IMR-90 (cell line): Measurements from ENCODE around the gene A3GALT2. TPM values are rescaled to one million over a fixed set of nuclear protein-coding genes. Genes with fewer than 3 reads are reported as not detected.

Experiments used
- ATAC-seq: fragments of 200-7000 bp; cut with Tn5 transposase; 2 replicates; pipeline ENCODE4 v1.9.1; 2020; ENCODE audit warnings: low read depth, mild to moderate bottlenecking, moderate library complexity
- BruUV-seq: library from RNA; stranded (reverse); fragments of 400-500 nt; replicated peaks from 2 replicates; lab custom pipeline; 2021; lab: Mats Ljungman, UMichigan
- CTCF ChIA-PET: fragments of 300-600 bp; formaldehyde crosslinking; extraction: SDS; loops from one replicate; lab custom pipeline; 2021; ENCODE audit warnings: antibody characterized with exemption; lab: Yijun Ruan, JAX
- POLR2A ChIA-PET: fragments of 300-600 bp; sonication (Branson Sonifier 250); formaldehyde crosslinking; loops from one replicate; lab custom pipeline; 2022; ENCODE audit warnings: antibody characterized with exemption; ENCODE audit not compliant: unreplicated experiment; lab: Charles Lee
- DNase-seq: peaks from one replicate; pipeline ENCODE4 v3.0.0; 2013
- H2AFZ ChIP-seq: replicated peaks from 2 replicates; pipeline ENCODE3; 2013; ENCODE audit warnings: low read length, mild to moderate bottlenecking; ENCODE audit not compliant: poor library complexity
- H2AK5ac ChIP-seq: 2 replicates; pipeline ENCODE4 v1.6.1; 2013; ENCODE audit warnings: low read depth, low read length, inconsistent platforms
- H2AK9ac ChIP-seq: replicated peaks from 2 replicates; pipeline ENCODE3; 2013; ENCODE audit warnings: mild to moderate bottlenecking, low read depth, low read length, moderate library complexity; ENCODE audit not compliant: poor library complexity
- H2BK120ac ChIP-seq: 2 replicates; pipeline ENCODE4 v1.6.1; 2013; ENCODE audit warnings: low read depth, low read length, inconsistent platforms
- H2BK15ac ChIP-seq: 3 replicates; pipeline ENCODE4 v1.6.1; 2013; ENCODE audit warnings: low read depth, low read length, inconsistent platforms
- H2BK20ac ChIP-seq: 2 replicates; pipeline ENCODE4 v1.6.1; 2013; ENCODE audit warnings: low read depth, mild to moderate bottlenecking, inconsistent platforms, low read length, moderate library complexity
- H2BK5ac ChIP-seq: 2 replicates; pipeline ENCODE4 v1.6.1; 2013; ENCODE audit warnings: mild to moderate bottlenecking, low read depth, low read length, inconsistent platforms; ENCODE audit not compliant: poor library complexity, severe bottlenecking
- H3K14ac ChIP-seq: replicated peaks from 2 replicates; pipeline ENCODE4 v1.6.1; 2013; ENCODE audit warnings: low read depth, low read length, inconsistent platforms
- H3K18ac ChIP-seq: 2 replicates; pipeline ENCODE4 v1.6.1; 2013; ENCODE audit warnings: low read depth, low read length, control low read depth
- H3K23ac ChIP-seq: 2 replicates; pipeline ENCODE4 v1.6.1; 2013; ENCODE audit warnings: low read depth, low read length, inconsistent platforms
- H3K27ac ChIP-seq: 2 replicates; pipeline ENCODE4 v1.5.1; 2013; ENCODE audit warnings: mild to moderate bottlenecking, control low read depth, low read length; ENCODE audit not compliant: insufficient read depth
- H3K27me3 ChIP-seq: 2 replicates; pipeline ENCODE4 v1.6.1; 2013; ENCODE audit warnings: low read length; ENCODE audit not compliant: control insufficient read depth, insufficient read depth
- H3K36me3 ChIP-seq: 2 replicates; pipeline ENCODE4 v1.6.1; 2013; ENCODE audit warnings: low read length, mixed read lengths; ENCODE audit not compliant: control insufficient read depth, insufficient read depth
- H3K4ac ChIP-seq: 2 replicates; pipeline ENCODE4 v1.6.1; 2013; ENCODE audit warnings: low read depth, low read length, inconsistent platforms
- H3K4me1 ChIP-seq: 2 replicates; pipeline ENCODE4 v1.6.1; 2013; ENCODE audit warnings: low read length, mixed read lengths; ENCODE audit not compliant: control insufficient read depth, insufficient read depth
- H3K4me2 ChIP-seq: 2 replicates; pipeline ENCODE4 v1.6.1; 2013; ENCODE audit warnings: low read depth, mild to moderate bottlenecking, control low read depth, low read length, moderate library complexity
- H3K4me3 ChIP-seq: 2 replicates; pipeline ENCODE4 v1.5.1; 2013; ENCODE audit warnings: low read depth, mild to moderate bottlenecking, control low read depth, low read length, moderate library complexity; ENCODE audit not compliant: insufficient read depth
- H3K56ac ChIP-seq: 2 replicates; pipeline ENCODE4 v1.6.1; 2013; ENCODE audit warnings: low read length, inconsistent platforms; ENCODE audit not compliant: insufficient read depth; ENCODE audit errors: extremely low read depth
- H3K79me1 ChIP-seq, 2 experiments: 2 replicates each; pipeline ENCODE4 v1.6.1; 2013; ENCODE audit warnings: low read length in 2 of 2, inconsistent platforms in 1 of 2, low read depth in 1 of 2
- H3K9ac ChIP-seq: 2 replicates; pipeline ENCODE4 v1.6.1; 2013; ENCODE audit warnings: low read depth, low read length, control low read depth
- H3K9me1 ChIP-seq: 2 replicates; pipeline ENCODE4 v1.6.1; 2013; ENCODE audit warnings: low read length, inconsistent platforms; ENCODE audit not compliant: insufficient read depth
- H3K9me3 ChIP-seq: 2 replicates; pipeline ENCODE4 v1.6.1; 2013; ENCODE audit warnings: low read length; ENCODE audit not compliant: control insufficient read depth, insufficient read depth
- H4K20me1 ChIP-seq: 2 replicates; pipeline ENCODE4 v1.6.1; 2013; ENCODE audit warnings: low read length, inconsistent platforms; ENCODE audit not compliant: insufficient read depth
- H4K5ac ChIP-seq: 2 replicates; pipeline ENCODE4 v1.6.1; 2013; ENCODE audit warnings: mild to moderate bottlenecking, low read depth, low read length, control low read depth
- H4K8ac ChIP-seq, 2 experiments: 2 replicates each; pipeline ENCODE4 v1.6.1; 2013; ENCODE audit warnings: low read depth in 2 of 2, low read length in 2 of 2, control low read depth in 1 of 2, inconsistent platforms in 1 of 2
- H4K91ac ChIP-seq: 2 replicates; pipeline ENCODE4 v1.6.1; 2013; ENCODE audit warnings: low read depth, low read length, inconsistent platforms; ENCODE audit not compliant: insufficient read depth
- BHLHE40 ChIP-seq: fragments of 150-350 bp; IDR thresholded peaks from 2 replicates; pipeline ENCODE4 v1.6.1; 2016; ENCODE audit warnings: mild to moderate bottlenecking, low read depth, low read length
- MAZ ChIP-seq: IDR thresholded peaks from 2 replicates; pipeline ENCODE4 v1.6.1; 2012; ENCODE audit warnings: low read depth, mild to moderate bottlenecking, low read length, improper control_type of control experiment, moderate library complexity, borderline replicate concordance
- NFE2L2 ChIP-seq: fragments of 150-350 bp; IDR thresholded peaks from 2 replicates; pipeline ENCODE4 v1.6.1; 2016; ENCODE audit warnings: low read depth, mild to moderate bottlenecking, low read length
- RAD21 ChIP-seq: IDR thresholded peaks from 2 replicates; pipeline ENCODE4 v1.6.1; 2012; ENCODE audit warnings: low read length, improper control_type of control experiment
- WGBS, 2 experiments: methylation state at CpG; one replicate each; pipeline versions ENCODE4 v1.1.5 to v1.1.7; 2013; ENCODE audit warnings: missing lambda C conversion rate in 2 of 2; ENCODE audit not compliant: insufficient read length in 1 of 2; ENCODE audit errors: extremely low coverage in 2 of 2; 5-methylcytosine and 5-hydroxymethylcytosine counted together
- dilution Hi-C: fragments of 300-500 bp; cut with HindIII; formaldehyde crosslinking; loops from one replicate; pipeline ENCODE4 v1.14.3; 2018; ENCODE audit warnings: low sequenced_read_pairs; ENCODE audit not compliant: unreplicated experiment
- in situ Hi-C: fragments of 300-500 bp; cut with MboI; formaldehyde crosslinking; loops from 3 replicates; pipeline ENCODE4 v1.14.3; 2019; ENCODE audit warnings: low sequenced_read_pairs, inconsistent platforms, mixed read lengths
- intact Hi-C: fragments of 100-400 bp; cut with micrococcal nuclease; formaldehyde crosslinking; loops from 2 replicates; pipeline ENCODE4 v1.10.0; 2022
- polyA plus RNA-seq, 3 experiments: library from polyadenylated mRNA; depleted of rRNA; stranded (reverse); fragments of >200 nt; gene quantifications; 2 replicates each; pipeline ENCODE4 v1.2.3, GENCODE V29; 2012; ENCODE audit warnings: low replicate concordance in 1 of 3
- total RNA-seq: library from RNA; depleted of rRNA; stranded (reverse); fragments of >200 nt; gene quantifications from 2 replicates; pipeline ENCODE4 v1.2.3, GENCODE V29; 2012

The A3GALT2 gene
- total and polyA plus RNA-seq, 2 of the 4 experiments (the other 2 are of a cell fraction), result not detected

GRCh38 chr1:33268927-33269610 lies 51.8 kb downstream of the A3GALT2 start:
- no peak overlapping the region for H2BK20ac ChIP-seq
- H3K4me1 ChIP-seq, result peaks cover 2% of the 10 kb centered on the region; the same call in 1 of the 2 replicates
- no peak overlapping the region for H3K56ac ChIP-seq
- H4K91ac ChIP-seq, result no peak overlapping the region
- no peak overlapping the region for H4K5ac ChIP-seq
- H3K79me1 ChIP-seq, result peaks cover 35 to 88% of the 10 kb centered on the region in 2 experiments
- no peak overlapping the region for H2BK15ac ChIP-seq
- no peak overlapping the region for H3K23ac ChIP-seq
- no peak overlapping the region for H2BK5ac ChIP-seq
- H2AK9ac ChIP-seq, result no peak overlapping the region
- H3K9me3 ChIP-seq, result no peaks in the 10 kb centered on the region
- no peaks in the 10 kb centered on the region for H3K27me3 ChIP-seq
- dilution Hi-C loops (no loop called here), intact Hi-C loops (no loop called here), in situ Hi-C loops (no loop called here)
- no peak overlapping the region for H3K4ac ChIP-seq
- no peak overlapping the region for H3K4me3 ChIP-seq
- H4K8ac ChIP-seq, result no peak overlapping the region
- no peak overlapping the region for H3K9ac ChIP-seq
- H2AFZ ChIP-seq, result no peak overlapping the region
- no CpG with 5 or more reads among the region's 5 CpGs for WGBS, 2 experiments
- no peak overlapping the region for H3K14ac ChIP-seq
- no peak overlapping the region for H3K4me2 ChIP-seq
- no peak for ATAC-seq
- H3K9me1 ChIP-seq, result peaks cover 22% of the 10 kb centered on the region; the same call in 1 of the 2 replicates
- no peak overlapping the region for H3K27ac ChIP-seq
- H3K36me3 ChIP-seq, result peaks cover 16% of the 10 kb centered on the region; the same call in 1 of the 2 replicates
- CTCF ChIA-PET, result interaction anchor here (1.2 kb wide), 1 partner anchor 27 kb away, joined by 3 read pairs; no protein-coding TSS in a partner anchor
- peaks cover 45% of the 10 kb centered on the region; the same call in 1 of the 2 replicates for H4K20me1 ChIP-seq
- H3K18ac ChIP-seq, result no peak overlapping the region
- POLR2A ChIA-PET, result no interaction called here
- H2BK120ac ChIP-seq, result no peak overlapping the region
- BruUV-seq, result no TSS peak
- no peak for DNase-seq
- no peak for TF ChIP-seq NFE2L2
- TF ChIP-seq RAD21, result no peak
- TF ChIP-seq BHLHE40, result no peak
- no peak for TF ChIP-seq MAZ
- no peak overlapping the region for H2AK5ac ChIP-seq
